ENCODE measurements around the gene FABP7.

DNA sequence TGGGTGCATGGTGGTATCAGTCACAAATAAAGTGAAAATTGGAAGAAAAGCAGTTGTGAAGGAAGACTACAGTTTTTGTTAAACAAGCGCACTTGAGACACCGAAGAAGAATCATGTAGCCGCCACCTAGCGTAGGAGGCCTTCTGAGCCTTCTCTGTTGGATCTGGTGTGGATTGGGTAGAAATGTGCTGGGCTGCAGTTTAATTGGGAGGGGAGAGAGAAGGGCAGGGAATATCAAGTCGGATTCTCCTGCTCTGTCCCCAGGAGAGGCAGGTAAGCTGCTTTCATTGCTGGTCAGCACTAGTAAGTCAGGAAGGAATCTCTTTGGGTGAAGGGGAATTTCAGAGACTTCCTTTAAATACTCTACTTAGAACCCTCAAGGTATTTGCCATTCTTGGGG is 1.2 kb upstream of the FABP7 start:
- TF ChIP-seq KLF13 (CRISPR knock-in tag; IDR thresholded peaks at IDR 0.05) = no peak
- TF ChIP-seq MZF1 (CRISPR knock-in tag; IDR thresholded peaks at IDR 0.05; ENCODE audit: borderline replicate concordance) = no peak
- TF ChIP-seq, protein P1, sequence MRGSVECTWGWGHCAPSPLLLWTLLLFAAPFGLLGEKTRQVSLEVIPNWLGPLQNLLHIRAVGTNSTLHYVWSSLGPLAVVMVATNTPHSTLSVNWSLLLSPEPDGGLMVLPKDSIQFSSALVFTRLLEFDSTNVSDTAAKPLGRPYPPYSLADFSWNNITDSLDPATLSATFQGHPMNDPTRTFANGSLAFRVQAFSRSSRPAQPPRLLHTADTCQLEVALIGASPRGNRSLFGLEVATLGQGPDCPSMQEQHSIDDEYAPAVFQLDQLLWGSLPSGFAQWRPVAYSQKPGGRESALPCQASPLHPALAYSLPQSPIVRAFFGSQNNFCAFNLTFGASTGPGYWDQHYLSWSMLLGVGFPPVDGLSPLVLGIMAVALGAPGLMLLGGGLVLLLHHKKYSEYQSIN (CRISPR knock-in tag; IDR thresholded peaks at IDR 0.05; ENCODE audit: borderline replicate concordance) = no peak
- TF ChIP-seq, protein P2, sequence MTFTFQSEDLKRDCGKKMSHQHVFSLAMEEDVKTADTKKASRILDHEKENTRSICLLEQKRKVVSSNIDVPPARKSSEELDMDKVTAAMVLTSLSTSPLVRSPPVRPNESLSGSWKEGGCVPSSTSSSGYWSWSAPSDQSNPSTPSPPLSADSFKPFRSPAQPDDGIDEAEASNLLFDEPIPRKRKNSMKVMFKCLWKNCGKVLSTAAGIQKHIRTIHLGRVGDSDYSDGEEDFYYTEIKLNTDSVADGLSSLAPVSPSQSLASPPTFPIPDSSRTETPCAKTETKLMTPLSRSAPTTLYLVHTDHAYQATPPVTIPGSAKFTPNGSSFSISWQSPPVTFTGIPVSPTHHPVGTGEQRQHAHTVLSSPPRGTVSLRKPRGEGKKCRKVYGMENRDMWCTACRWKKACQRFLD (CRISPR knock-in tag; IDR thresholded peaks at IDR 0.05; ENCODE audit: borderline replicate concordance) = no peak
